NCI-H2196 (cell line): Measurements from ENCODE around the gene TTC34.
"Not testable (repeated sequence)": the region's sequence is repeated elsewhere in the genome, so short reads cannot be mapped to it uniquely, and the experiment has no call there.

Source experiments
- DNase-seq: peaks from one replicate; lab custom pipeline; 2025; ENCODE audit not compliant: unreplicated experiment; lab: John Stamatoyannopoulos, UW

The TTC34 gene

GRCh38 chr1:2630498-2631135 is 170.9 kb downstream of the TTC34 start:
- no peak for DNase-seq

GRCh38 chr1:2629627-2630497 is 171.6 kb downstream of the TTC34 start:
- no peak for DNase-seq

- DNase-seq = no peak
Observed at GRCh38 chr1:2628933-2629626, 172.4 kb downstream of the TTC34 start.

- DNase-seq = no peak
Observed at GRCh38 chr1:2628191-2628932, 173.1 kb downstream of the TTC34 start.

GRCh38 chr1:2627746-2628145 is 173.7 kb downstream of the TTC34 start:
- no peak for DNase-seq

GRCh38 chr1:2625748-2626147 is 175.7 kb downstream of the TTC34 start:
- DNase-seq = not testable (repeated sequence)

- DNase-seq = no peak
Observed at GRCh38 chr1:2625311-2625710, 176.2 kb downstream of the TTC34 start.

- no peak for DNase-seq
Observed at GRCh38 chr1:2624735-2625300, 176.7 kb downstream of the TTC34 start.

- DNase-seq = no peak
Observed at GRCh38 chr1:2623571-2624337, 177.7 kb downstream of the TTC34 start.

- DNase-seq = no peak
Observed at GRCh38 chr1:2617971-2618470, 183.5 kb downstream of the TTC34 start.

- DNase-seq = no peak
Observed at GRCh38 chr1:2614145-2614544, 187.3 kb downstream of the TTC34 start.

- DNase-seq = no peak
Observed at GRCh38 chr1:2612591-2613365, 188.7 kb downstream of the TTC34 start.

- DNase-seq = no peak
Observed at GRCh38 chr1:2611621-2612437, 189.7 kb downstream of the TTC34 start.

GRCh38 chr1:2611031-2611501 is 190.4 kb downstream of the TTC34 start:
- DNase-seq = no peak

- DNase-seq = no peak
Observed at GRCh38 chr1:2610036-2610959, 191.2 kb downstream of the TTC34 start.

GRCh38 chr1:2609319-2610035 is 192.0 kb downstream of the TTC34 start:
- no peak for DNase-seq
